Dendritic cell treated with granulocyte-macrophage colony-stimulating factor and Interleukin-4, amounts not matched to agents 40 ng/mL and 50 ng/mL, for 4 days (primary cell): Measurements from ENCODE around the gene GCM1.

Source experiments
- H3K27ac Mint-ChIP-seq: one replicate; pipeline ENCODE4 v1.8.0; 2022; ENCODE audit warnings: mild to moderate bottlenecking, mixed read lengths
- H3K27me3 Mint-ChIP-seq: one replicate; pipeline ENCODE4 v1.8.0; 2022; ENCODE audit warnings: mild to moderate bottlenecking, mixed read lengths
- H3K36me3 Mint-ChIP-seq: one replicate; pipeline ENCODE4 v1.8.0; 2022; ENCODE audit warnings: low read depth, mixed read lengths
- H3K4me1 Mint-ChIP-seq: one replicate; pipeline ENCODE4 v1.8.0; 2022; ENCODE audit warnings: low read depth, mixed read lengths
- H3K4me3 Mint-ChIP-seq: one replicate; pipeline ENCODE4 v1.8.0; 2022; ENCODE audit warnings: mild to moderate bottlenecking, moderate library complexity, mixed read lengths
- H3K9me3 Mint-ChIP-seq: one replicate; pipeline ENCODE4 v1.8.0; 2022; ENCODE audit warnings: mixed read lengths
- intact Hi-C: fragments of 100-400 bp; cut with micrococcal nuclease; formaldehyde crosslinking; loops from one replicate; pipeline ENCODE4 v1.15.0; 2022

Gene GCM1

DNA sequence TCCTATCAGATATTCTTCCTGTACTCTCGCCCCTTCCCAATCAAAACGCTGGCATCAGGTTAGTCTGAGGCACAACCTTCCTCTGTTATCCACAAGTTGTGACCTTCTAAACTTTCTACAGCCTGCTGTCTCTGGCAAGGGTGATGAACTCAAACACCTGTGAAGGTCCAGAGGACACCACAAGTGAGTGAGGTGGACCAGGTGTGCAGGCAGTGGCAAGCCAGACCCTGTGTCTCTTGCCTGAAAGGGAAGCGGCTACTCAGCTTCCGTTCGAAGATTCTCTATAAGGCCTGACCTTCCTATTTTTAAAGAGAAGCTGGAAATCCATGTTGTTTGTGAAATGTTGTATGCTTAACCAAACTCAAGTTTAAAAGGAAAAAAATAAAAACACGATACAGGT is 36.8 kb downstream of the GCM1 start:
- Mint-ChIP-seq H3K36me3 (no peaks in the 10 kb centered on the region), H3K4me1 (no peaks in the 10 kb centered on the region), H3K4me3 (no peak overlapping the region), H3K27me3 (peaks cover 3% of the 10 kb centered on the region), H3K9me3 (no peaks in the 10 kb centered on the region), H3K27ac (no peak overlapping the region)
- intact Hi-C loops = no loop called here

DNA sequence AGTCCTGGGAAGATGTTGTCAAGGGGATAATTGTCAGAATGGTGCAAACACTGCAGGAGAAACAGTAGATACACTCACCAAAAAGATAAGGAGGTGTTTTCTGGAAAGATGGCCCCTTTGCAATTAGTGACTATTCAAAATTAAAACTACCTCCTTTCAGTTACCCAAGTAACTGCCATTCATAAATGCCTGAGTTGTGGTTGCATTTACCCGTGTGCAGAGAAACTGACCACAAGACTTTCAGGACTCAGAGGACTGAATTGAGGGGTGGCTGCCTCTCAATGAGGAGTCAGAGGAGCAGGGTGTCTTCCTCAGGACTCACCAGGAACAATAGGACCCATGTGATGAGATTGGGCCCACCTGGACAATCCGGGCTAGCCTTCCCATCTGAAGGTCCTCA is 39.0 kb downstream of the GCM1 start:
- Mint-ChIP-seq H3K27ac (no peak overlapping the region), H3K36me3 (no peaks in the 10 kb centered on the region), H3K9me3 (no peaks in the 10 kb centered on the region), H3K4me3 (no peak overlapping the region), H3K4me1 (no peaks in the 10 kb centered on the region), H3K27me3 (peaks cover 2% of the 10 kb centered on the region)
- intact Hi-C loops = no loop called here

GRCh38 chr6:53107091-53107490 is 41.5 kb downstream of the GCM1 start:
- Mint-ChIP-seq H3K36me3 (peaks cover 17% of the 10 kb centered on the region), H3K27me3 (no peaks in the 10 kb centered on the region), H3K27ac (no peak overlapping the region), H3K9me3 (no peaks in the 10 kb centered on the region), H3K4me3 (no peak overlapping the region), H3K4me1 (no peaks in the 10 kb centered on the region)
- intact Hi-C loops = no loop called here

- H3K9me3 Mint-ChIP-seq = no peaks in the 10 kb centered on the region
- intact Hi-C loops = no loop called here
Observed at GRCh38 chr6:53104916-53105315, 43.7 kb downstream of the GCM1 start.

GRCh38 chr6:53103993-53104675 is 44.5 kb downstream of the GCM1 start:
- Mint-ChIP-seq H3K9me3 (no peaks in the 10 kb centered on the region), H3K4me3 (no peak overlapping the region), H3K27me3 (no peaks in the 10 kb centered on the region), H3K27ac (no peak overlapping the region), H3K4me1 (no peaks in the 10 kb centered on the region), H3K36me3 (peaks cover 44% of the 10 kb centered on the region)
- intact Hi-C loops = no loop called here

More at GRCh38 chr6:53104916-53105315, 43.7 kb downstream of the GCM1 start:
- Mint-ChIP-seq H3K4me3 (no peak overlapping the region), H3K27me3 (no peaks in the 10 kb centered on the region), H3K4me1 (no peaks in the 10 kb centered on the region), H3K27ac (no peak overlapping the region), H3K36me3 (peaks cover 37% of the 10 kb centered on the region)

GRCh38 chr6:53101006-53101405 is 47.6 kb downstream of the GCM1 start:
- intact Hi-C loops = no loop called here
- H3K36me3 Mint-ChIP-seq = peaks cover 73% of the 10 kb centered on the region

GRCh38 chr6:53100561-53100960 is 48.1 kb downstream of the GCM1 start:
- no peak overlapping the region for H3K27ac Mint-ChIP-seq

More at GRCh38 chr6:53101006-53101405, 47.6 kb downstream of the GCM1 start:
- no peak overlapping the region for H3K27ac Mint-ChIP-seq
- no peak overlapping the region for H3K4me3 Mint-ChIP-seq
- no peaks in the 10 kb centered on the region for H3K9me3 Mint-ChIP-seq
- no peaks in the 10 kb centered on the region for H3K4me1 Mint-ChIP-seq
- H3K27me3 Mint-ChIP-seq = no peaks in the 10 kb centered on the region

GRCh38 chr6:53095716-53096115 is 52.9 kb downstream of the GCM1 start:
- Mint-ChIP-seq H3K36me3 (peaks cover 91% of the 10 kb centered on the region), H3K4me3 (no peak overlapping the region), H3K27ac (no peak overlapping the region), H3K27me3 (no peaks in the 10 kb centered on the region), H3K9me3 (no peaks in the 10 kb centered on the region), H3K4me1 (no peaks in the 10 kb centered on the region)
- intact Hi-C loops = no loop called here

More at GRCh38 chr6:53100561-53100960, 48.1 kb downstream of the GCM1 start:
- H3K36me3 Mint-ChIP-seq = peaks cover 78% of the 10 kb centered on the region
- no peaks in the 10 kb centered on the region for H3K9me3 Mint-ChIP-seq
- H3K27me3 Mint-ChIP-seq = no peaks in the 10 kb centered on the region
- H3K4me1 Mint-ChIP-seq = no peaks in the 10 kb centered on the region
- no peak overlapping the region for H3K4me3 Mint-ChIP-seq
- intact Hi-C loops = no loop called here

DNA sequence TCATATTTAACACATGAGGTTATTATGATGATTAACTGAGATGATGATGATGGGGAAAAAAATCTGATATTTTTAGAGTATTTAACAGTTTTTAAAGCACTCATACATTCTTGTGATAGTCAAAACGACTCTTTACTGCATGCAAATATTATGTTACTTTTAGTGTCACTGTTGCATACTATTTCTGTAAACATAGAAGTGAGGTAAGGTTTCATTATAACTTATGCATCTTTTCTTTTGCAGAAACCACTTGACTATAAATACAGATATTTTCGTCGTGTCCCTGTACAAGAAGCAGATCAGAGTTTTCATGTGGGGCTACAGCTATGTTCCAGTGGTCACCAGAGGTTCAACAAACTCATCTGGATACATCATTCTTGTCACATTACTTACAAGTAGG is 53.4 kb downstream of the GCM1 start:
- Mint-ChIP-seq H3K27me3 (no peaks in the 10 kb centered on the region), H3K4me3 (no peak overlapping the region), H3K27ac (no peak overlapping the region), H3K9me3 (no peaks in the 10 kb centered on the region), H3K4me1 (no peaks in the 10 kb centered on the region), H3K36me3 (peaks cover 91% of the 10 kb centered on the region)
- intact Hi-C loops = no loop called here

- peaks cover 93% of the 10 kb centered on the region for H3K36me3 Mint-ChIP-seq
- H3K27me3 Mint-ChIP-seq = no peaks in the 10 kb centered on the region
- H3K4me1 Mint-ChIP-seq = no peaks in the 10 kb centered on the region
- intact Hi-C loops = no loop called here
- no peak overlapping the region for H3K4me3 Mint-ChIP-seq
- H3K9me3 Mint-ChIP-seq = no peaks in the 10 kb centered on the region
- H3K27ac Mint-ChIP-seq = no peak overlapping the region
Observed at GRCh38 chr6:53090576-53090975, 58.1 kb downstream of the GCM1 start.

DNA sequence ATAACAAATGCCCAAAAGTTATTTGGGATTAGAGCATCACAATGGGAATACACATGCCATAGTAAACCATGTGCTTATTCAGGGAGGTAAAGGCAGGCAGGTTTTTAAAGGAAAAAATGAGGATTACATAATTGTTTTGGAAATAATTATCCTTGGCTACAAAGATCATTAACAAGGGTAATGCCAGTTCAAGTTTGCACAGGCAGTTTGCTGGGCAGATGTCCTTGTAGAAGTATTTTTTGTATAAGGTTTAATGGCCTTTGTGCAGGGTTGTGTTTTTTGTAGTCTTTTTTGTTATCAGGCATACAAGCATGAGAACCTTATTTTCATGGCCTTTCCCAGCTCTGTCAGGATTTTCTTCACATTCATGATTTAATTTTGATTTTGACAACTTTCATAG is 58.7 kb downstream of the GCM1 start:
- intact Hi-C loops = no loop called here
- Mint-ChIP-seq H3K27ac (no peak overlapping the region), H3K27me3 (no peaks in the 10 kb centered on the region), H3K4me3 (no peak overlapping the region), H3K4me1 (no peaks in the 10 kb centered on the region), H3K36me3 (peaks cover 87% of the 10 kb centered on the region), H3K9me3 (no peaks in the 10 kb centered on the region)

DNA sequence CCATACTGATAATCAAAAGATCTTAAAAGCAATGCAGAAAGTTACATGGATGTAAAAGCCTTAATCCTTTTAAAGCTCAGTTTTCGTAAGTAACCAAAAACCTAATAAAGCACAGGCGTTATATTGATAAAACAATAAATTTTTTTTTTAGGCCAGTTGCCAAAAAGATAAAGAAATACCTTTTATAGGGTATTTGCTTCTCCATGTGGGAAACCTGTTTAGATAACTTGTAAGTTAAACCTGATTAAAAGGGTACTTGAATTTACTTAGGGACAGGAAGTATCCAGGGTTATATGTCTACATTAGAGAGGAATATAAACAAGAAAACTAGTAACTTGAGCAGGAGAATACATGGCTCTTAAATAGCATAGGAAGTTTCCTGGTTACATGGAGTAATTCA is 62.3 kb downstream of the GCM1 start:
- Mint-ChIP-seq H3K4me3 (no peak overlapping the region), H3K27me3 (no peaks in the 10 kb centered on the region), H3K36me3 (peaks cover 89% of the 10 kb centered on the region)

DNA sequence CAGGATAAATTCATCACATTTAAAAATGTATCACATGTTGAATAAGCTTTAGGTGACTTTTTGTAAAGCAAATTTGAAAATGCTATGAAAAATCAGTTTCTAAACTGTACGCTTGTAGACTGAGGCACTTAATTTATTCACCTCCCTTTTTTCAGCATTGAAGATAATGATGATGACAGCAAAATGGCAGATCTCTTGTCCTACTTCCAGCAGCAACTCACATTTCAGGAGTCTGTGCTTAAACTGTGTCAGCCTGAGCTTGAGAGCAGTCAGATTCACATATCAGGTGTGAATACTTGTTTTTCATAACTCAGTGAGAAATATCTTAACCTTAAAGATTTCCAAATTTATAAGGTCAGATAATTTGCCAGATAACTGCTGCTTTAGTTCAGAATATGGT is 67.8 kb downstream of the GCM1 start:
- Mint-ChIP-seq H3K36me3 (peaks cover 79% of the 10 kb centered on the region), H3K4me1 (no peaks in the 10 kb centered on the region), H3K27me3 (no peaks in the 10 kb centered on the region), H3K4me3 (no peak overlapping the region), H3K9me3 (no peaks in the 10 kb centered on the region), H3K27ac (no peak overlapping the region)
- intact Hi-C loops = no loop called here

More for the DNA sequence above, 62.3 kb downstream of the GCM1 start:
- H3K4me1 Mint-ChIP-seq = no peaks in the 10 kb centered on the region
- no peak overlapping the region for H3K27ac Mint-ChIP-seq
- intact Hi-C loops = no loop called here
- H3K9me3 Mint-ChIP-seq = no peaks in the 10 kb centered on the region
